ENCODE results near the gene SI. TPM values are rescaled to one million over a fixed set of nuclear protein-coding genes. Genes with fewer than 3 reads are reported as not detected.

SI gene
- total RNA-seq, 1 experiment from 2014 or later, result not detected

DNA sequence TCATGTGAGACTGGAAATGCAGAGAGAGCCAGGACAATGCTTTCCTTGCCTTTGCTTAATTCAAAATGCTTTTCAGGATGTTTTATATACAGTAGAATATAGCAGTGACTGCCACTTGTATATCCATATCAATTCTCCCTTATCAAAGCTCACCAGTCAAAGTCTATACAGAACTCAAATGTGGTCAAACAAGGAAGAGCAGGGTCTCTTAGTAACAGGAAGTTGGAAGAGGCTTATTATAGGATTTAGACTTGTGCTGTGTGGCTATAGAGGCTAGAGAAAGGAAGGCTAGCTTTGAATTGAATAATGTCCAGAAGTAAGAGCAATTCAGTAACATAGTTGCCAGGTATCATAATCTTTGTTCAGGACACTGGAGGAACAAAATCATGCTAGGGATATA lies 4.4 kb upstream of the SI start:
- H2BK5ac ChIP-seq (ENCODE audit: insufficient read length, low read length), result no peak overlapping the region
- H2BK20ac ChIP-seq (ENCODE audit: low read depth, low read length, poor library complexity, severe bottlenecking), result no peak overlapping the region
- no peaks in the 10 kb centered on the region for H3K27me3 ChIP-seq (ENCODE audit: insufficient read depth, low read length)
- H2BK15ac ChIP-seq (ENCODE audit: low read depth, low read length), result no peak overlapping the region
- H3K9ac ChIP-seq (ENCODE audit: extremely low read depth, insufficient read length, low read length), result no peak overlapping the region
- H4K5ac ChIP-seq (ENCODE audit: insufficient read length, low read depth, low read length), result no peak overlapping the region
- H4K8ac ChIP-seq (replicated peaks; ENCODE audit: insufficient read length, low read depth, low read length), result no peak overlapping the region
- H4K20me1 ChIP-seq (ENCODE audit: control insufficient read depth, insufficient read depth, insufficient read length), result no peaks in the 10 kb centered on the region
- no peaks in the 10 kb centered on the region for H3K4me1 ChIP-seq (ENCODE audit: insufficient read depth, low read length)
- Mint-ChIP-seq H3K4me1 (no peaks in the 10 kb centered on the region), H3K4me3 (no peak overlapping the region), H3K27me3 (ENCODE audit: low read depth) (no peaks in the 10 kb centered on the region), H3K27ac (no peak overlapping the region), H3K9me3 (no peaks in the 10 kb centered on the region), H3K36me3 (ENCODE audit: insufficient read depth in 1 of 3, low read depth in 3 of 3) (no peaks in the 10 kb centered on the region)
- H4K91ac ChIP-seq (ENCODE audit: insufficient read length, low read depth, low read length), result no peak overlapping the region
- no peak overlapping the region for H2AK5ac ChIP-seq (ENCODE audit: insufficient read length, low read length)
- H2BK120ac ChIP-seq (ENCODE audit: low read depth, low read length, poor library complexity, severe bottlenecking), result no peak overlapping the region
- no peaks in the 10 kb centered on the region for H3K23me2 ChIP-seq (ENCODE audit: insufficient read length, low read depth, low read length, poor library complexity, severe bottlenecking)
- H2BK12ac ChIP-seq (ENCODE audit: insufficient read length, low read depth, low read length), result no peak overlapping the region
- TF ChIP-seq, protein P1, sequence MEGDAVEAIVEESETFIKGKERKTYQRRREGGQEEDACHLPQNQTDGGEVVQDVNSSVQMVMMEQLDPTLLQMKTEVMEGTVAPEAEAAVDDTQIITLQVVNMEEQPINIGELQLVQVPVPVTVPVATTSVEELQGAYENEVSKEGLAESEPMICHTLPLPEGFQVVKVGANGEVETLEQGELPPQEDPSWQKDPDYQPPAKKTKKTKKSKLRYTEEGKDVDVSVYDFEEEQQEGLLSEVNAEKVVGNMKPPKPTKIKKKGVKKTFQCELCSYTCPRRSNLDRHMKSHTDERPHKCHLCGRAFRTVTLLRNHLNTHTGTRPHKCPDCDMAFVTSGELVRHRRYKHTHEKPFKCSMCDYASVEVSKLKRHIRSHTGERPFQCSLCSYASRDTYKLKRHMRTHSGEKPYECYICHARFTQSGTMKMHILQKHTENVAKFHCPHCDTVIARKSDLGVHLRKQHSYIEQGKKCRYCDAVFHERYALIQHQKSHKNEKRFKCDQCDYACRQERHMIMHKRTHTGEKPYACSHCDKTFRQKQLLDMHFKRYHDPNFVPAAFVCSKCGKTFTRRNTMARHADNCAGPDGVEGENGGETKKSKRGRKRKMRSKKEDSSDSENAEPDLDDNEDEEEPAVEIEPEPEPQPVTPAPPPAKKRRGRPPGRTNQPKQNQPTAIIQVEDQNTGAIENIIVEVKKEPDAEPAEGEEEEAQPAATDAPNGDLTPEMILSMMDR (conservative IDR thresholded peaks at IDR 0.05), result no peak
- no peaks in the 10 kb centered on the region for H3K79me2 ChIP-seq (ENCODE audit: insufficient read depth, low read length)
- H3K23ac ChIP-seq (ENCODE audit: insufficient read length, low read depth, low read length), result no peak overlapping the region
- H2AFZ ChIP-seq (ENCODE audit: low read length), result no peak overlapping the region
- H3K18ac ChIP-seq (ENCODE audit: insufficient read length, low read depth, low read length), result no peak overlapping the region
- H3T11ph ChIP-seq (ENCODE audit: low read length), result no peak overlapping the region
- H3K4me2 ChIP-seq (ENCODE audit: insufficient read depth, insufficient read length, low read length), result no peak overlapping the region
- no peak overlapping the region for H3K4ac ChIP-seq (ENCODE audit: low read depth, low read length)
- DNase-seq, result no peak
- no peak overlapping the region for H3K27ac ChIP-seq (ENCODE audit: insufficient read length, low read depth, low read length)
- no peaks in the 10 kb centered on the region for H3K9me3 ChIP-seq (ENCODE audit: control insufficient read depth, low read depth, low read length)
- H3K56ac ChIP-seq (ENCODE audit: insufficient read length, low read depth, low read length), result no peak overlapping the region
- H3K79me1 ChIP-seq (ENCODE audit: insufficient read depth, low read depth, low read length, poor library complexity, severe bottlenecking), result no peaks in the 10 kb centered on the region
- no peak overlapping the region for H3K14ac ChIP-seq (ENCODE audit: insufficient read depth, low read length)
